Sigmoid colon (tissue), 3 donors: Measurements from ENCODE around the gene PIP4K2A.

Source experiments
- CTCF ChIP-seq, 4 experiments: fragments of 450-650 bp in 3 of 4; fragments of 200-600 bp in 1 of 4; IDR thresholded peaks; one replicate each; pipeline ENCODE4 v1.5.1; 2016 to 2019; ENCODE audit warnings: antibody characterized with exemption in 4 of 4, mild to moderate bottlenecking in 3 of 4, moderate library complexity in 2 of 4
- POLR2A ChIP-seq, 2 donors: fragments of 450-650 bp; IDR thresholded peaks; one replicate each; pipeline ENCODE4 v1.6.1; 2016; ENCODE audit warnings: antibody characterized with exemption in 2 of 2, mild to moderate bottlenecking in 2 of 2, moderate library complexity in 2 of 2

- TF ChIP-seq POLR2A (IDR thresholded peaks at IDR 0.05) (no peak), CTCF (IDR thresholded peaks at IDR 0.05) (no peak)
These were observed 90.1 kb downstream of the PIP4K2A start for GRCh38 chr10:22624287-22624738.
